H9 (cell line): ENCODE data around the gene S100P. TPM values are rescaled to one million over a fixed set of nuclear protein-coding genes. Genes with fewer than 3 reads are reported as not detected.

Experiments
- DNase-seq: peaks from one replicate; pipeline ENCODE4 v3.0.0-alpha.2; 2017
- H2AFZ ChIP-seq: one replicate; pipeline ENCODE4 v1.6.1; 2013; ENCODE audit warnings: mild to moderate bottlenecking, low read length, control low read depth, moderate library complexity
- H2AK5ac ChIP-seq: 2 replicates; pipeline ENCODE4 v1.6.1; 2013; ENCODE audit warnings: low read length, control low read depth, mixed read lengths; ENCODE audit not compliant: insufficient read length
- H2BK120ac ChIP-seq: one replicate; pipeline ENCODE4 v1.6.1; 2013; ENCODE audit warnings: low read depth, mild to moderate bottlenecking, low read length, control low read depth, inconsistent platforms; ENCODE audit not compliant: poor library complexity, severe bottlenecking
- H2BK12ac ChIP-seq: 2 replicates; pipeline ENCODE4 v1.6.1; 2013; ENCODE audit warnings: low read length, control low read depth, mixed read lengths, low read depth; ENCODE audit not compliant: insufficient read length
- H2BK15ac ChIP-seq: 2 replicates; pipeline ENCODE4 v1.6.1; 2013; ENCODE audit warnings: low read depth, low read length, control low read depth
- H2BK20ac ChIP-seq: one replicate; pipeline ENCODE4 v1.6.1; 2013; ENCODE audit warnings: low read depth, mild to moderate bottlenecking, low read length, control low read depth, inconsistent platforms; ENCODE audit not compliant: poor library complexity, severe bottlenecking
- H2BK5ac ChIP-seq: 2 replicates; pipeline ENCODE4 v1.6.1; 2013; ENCODE audit warnings: low read length, control low read depth, mixed read lengths; ENCODE audit not compliant: insufficient read length
- H3K14ac ChIP-seq: 2 replicates; pipeline ENCODE4 v1.6.1; 2013; ENCODE audit warnings: low read length, control low read depth; ENCODE audit not compliant: insufficient read depth
- H3K18ac ChIP-seq: 2 replicates; pipeline ENCODE4 v1.6.1; 2013; ENCODE audit warnings: low read depth, mild to moderate bottlenecking, mixed read lengths, low read length, control low read depth; ENCODE audit not compliant: insufficient read length
- H3K23ac ChIP-seq: 2 replicates; pipeline ENCODE4 v1.6.1; 2013; ENCODE audit warnings: low read length, control low read depth, mixed read lengths, low read depth; ENCODE audit not compliant: insufficient read length
- H3K23me2 ChIP-seq: 2 replicates; pipeline ENCODE4 v1.6.1; 2013; ENCODE audit warnings: low read depth, mild to moderate bottlenecking, mixed read lengths, low read length, control low read depth; ENCODE audit not compliant: insufficient read length, poor library complexity, severe bottlenecking
- H3K27ac ChIP-seq: 2 replicates; pipeline ENCODE4 v1.5.1; 2013; ENCODE audit warnings: low read length, control low read depth, mixed read lengths, low read depth; ENCODE audit not compliant: insufficient read length
- H3K27me3 ChIP-seq: 2 replicates; pipeline ENCODE4 v1.6.1; 2013; ENCODE audit warnings: low read length, control low read depth, inconsistent platforms; ENCODE audit not compliant: insufficient read depth
- H3K4ac ChIP-seq: 2 replicates; pipeline ENCODE4 v1.6.1; 2013; ENCODE audit warnings: low read depth, mild to moderate bottlenecking, control low read depth, inconsistent platforms, low read length, moderate library complexity
- H3K4me1 ChIP-seq: 2 replicates; pipeline ENCODE4 v1.6.1; 2013; ENCODE audit warnings: low read length, control low read depth, inconsistent platforms; ENCODE audit not compliant: insufficient read depth
- H3K4me2 ChIP-seq: 2 replicates; pipeline ENCODE4 v1.6.1; 2013; ENCODE audit warnings: low read length, control low read depth, mixed read lengths; ENCODE audit not compliant: insufficient read length, insufficient read depth
- H3K56ac ChIP-seq: 2 replicates; pipeline ENCODE4 v1.6.1; 2013; ENCODE audit warnings: low read depth, mild to moderate bottlenecking, mixed read lengths, low read length, control low read depth; ENCODE audit not compliant: insufficient read length
- H3K79me1 ChIP-seq: 2 replicates; pipeline ENCODE4 v1.6.1; 2013; ENCODE audit warnings: low read depth, mild to moderate bottlenecking, moderate library complexity, low read length, control low read depth, inconsistent platforms; ENCODE audit not compliant: insufficient read depth, poor library complexity, severe bottlenecking
- H3K79me2 ChIP-seq: 2 replicates; pipeline ENCODE4 v1.6.1; 2013; ENCODE audit warnings: low read length, control low read depth, inconsistent platforms; ENCODE audit not compliant: insufficient read depth
- H3K9ac ChIP-seq: 2 replicates; pipeline ENCODE4 v1.6.1; 2013; ENCODE audit warnings: low read length, control low read depth, mixed read lengths; ENCODE audit not compliant: insufficient read length; ENCODE audit errors: extremely low read depth
- H3K9me3 ChIP-seq: one replicate; pipeline ENCODE4 v1.6.1; 2013; ENCODE audit warnings: low read depth, low read length, inconsistent platforms; ENCODE audit not compliant: control insufficient read depth
- H3T11ph ChIP-seq: one replicate; pipeline ENCODE4 v1.6.1; 2013; ENCODE audit warnings: mild to moderate bottlenecking, low read length, control low read depth, inconsistent platforms
- H4K20me1 ChIP-seq: one replicate; pipeline ENCODE4 v1.6.1; 2013; ENCODE audit not compliant: control insufficient read depth, insufficient read length, insufficient read depth
- H4K5ac ChIP-seq: 2 replicates; pipeline ENCODE4 v1.6.1; 2013; ENCODE audit warnings: low read depth, mild to moderate bottlenecking, mixed read lengths, low read length, control low read depth; ENCODE audit not compliant: insufficient read length
- H4K8ac ChIP-seq: replicated peaks from 2 replicates; pipeline ENCODE4 v1.6.1; 2013; ENCODE audit warnings: low read length, control low read depth, mixed read lengths, low read depth; ENCODE audit not compliant: insufficient read length
- H4K91ac ChIP-seq: 2 replicates; pipeline ENCODE4 v1.6.1; 2013; ENCODE audit warnings: low read depth, mild to moderate bottlenecking, moderate library complexity, mixed read lengths, low read length, control low read depth; ENCODE audit not compliant: insufficient read length
- H3K27ac Mint-ChIP-seq, 3 experiments: 2 replicates in 2 of 3; 3 replicates in 1 of 3; pipeline ENCODE4 v1.8.0; 2020 to 2021; ENCODE audit warnings: mixed read lengths in 3 of 3, mild to moderate bottlenecking in 1 of 3, moderate library complexity in 1 of 3
- H3K27me3 Mint-ChIP-seq: 2 replicates; pipeline ENCODE4 v1.8.0; 2021; ENCODE audit warnings: low read depth, mild to moderate bottlenecking, moderate library complexity, mixed read lengths
- H3K36me3 Mint-ChIP-seq, 3 experiments: 2 replicates in 2 of 3; 3 replicates in 1 of 3; pipeline ENCODE4 v1.8.0; 2020 to 2021; ENCODE audit warnings: low read depth in 3 of 3, mixed read lengths in 3 of 3; ENCODE audit not compliant: insufficient read depth in 1 of 3
- H3K4me1 Mint-ChIP-seq, 2 experiments: 2 replicates each; pipeline ENCODE4 v1.8.0; 2020; ENCODE audit warnings: mixed read lengths in 2 of 2
- H3K4me3 Mint-ChIP-seq, 2 experiments: 2 replicates in 1 of 2; 3 replicates in 1 of 2; pipeline ENCODE4 v1.8.0; 2020 to 2021; ENCODE audit warnings: mild to moderate bottlenecking in 2 of 2, mixed read lengths in 2 of 2, moderate library complexity in 1 of 2
- H3K9me3 Mint-ChIP-seq, 2 experiments: 2 replicates in 1 of 2; 3 replicates in 1 of 2; pipeline ENCODE4 v1.8.0; 2020; ENCODE audit warnings: mild to moderate bottlenecking in 2 of 2, mixed read lengths in 2 of 2, moderate library complexity in 1 of 2
- WGBS: extraction: QIAGEN DNeasy Blood & Tissue Kit; methylation state at CpG from one replicate; pipeline ENCODE4 v1.1.7; 2013; ENCODE audit warnings: missing lambda C conversion rate, low lambda C conversion rate, mixed read lengths; ENCODE audit not compliant: insufficient read length; ENCODE audit errors: extremely low coverage; 5-methylcytosine and 5-hydroxymethylcytosine counted together
- total RNA-seq: library from RNA; stranded (reverse); gene quantifications from 2 replicates; pipeline ENCODE4 v1.2.1, GENCODE V29; 2021
- TF ChIP-seq, protein P1 (sequence below): fragments of 200-600 bp; sonication (generic); conservative IDR thresholded peaks from 3 replicates; pipeline ENCODE4 v1.8.0; 2021; ENCODE audit warnings: antibody characterized with exemption, mild to moderate bottlenecking

The S100P gene
- total RNA-seq, 1 experiment from 2014 or later, result not detected

DNA sequence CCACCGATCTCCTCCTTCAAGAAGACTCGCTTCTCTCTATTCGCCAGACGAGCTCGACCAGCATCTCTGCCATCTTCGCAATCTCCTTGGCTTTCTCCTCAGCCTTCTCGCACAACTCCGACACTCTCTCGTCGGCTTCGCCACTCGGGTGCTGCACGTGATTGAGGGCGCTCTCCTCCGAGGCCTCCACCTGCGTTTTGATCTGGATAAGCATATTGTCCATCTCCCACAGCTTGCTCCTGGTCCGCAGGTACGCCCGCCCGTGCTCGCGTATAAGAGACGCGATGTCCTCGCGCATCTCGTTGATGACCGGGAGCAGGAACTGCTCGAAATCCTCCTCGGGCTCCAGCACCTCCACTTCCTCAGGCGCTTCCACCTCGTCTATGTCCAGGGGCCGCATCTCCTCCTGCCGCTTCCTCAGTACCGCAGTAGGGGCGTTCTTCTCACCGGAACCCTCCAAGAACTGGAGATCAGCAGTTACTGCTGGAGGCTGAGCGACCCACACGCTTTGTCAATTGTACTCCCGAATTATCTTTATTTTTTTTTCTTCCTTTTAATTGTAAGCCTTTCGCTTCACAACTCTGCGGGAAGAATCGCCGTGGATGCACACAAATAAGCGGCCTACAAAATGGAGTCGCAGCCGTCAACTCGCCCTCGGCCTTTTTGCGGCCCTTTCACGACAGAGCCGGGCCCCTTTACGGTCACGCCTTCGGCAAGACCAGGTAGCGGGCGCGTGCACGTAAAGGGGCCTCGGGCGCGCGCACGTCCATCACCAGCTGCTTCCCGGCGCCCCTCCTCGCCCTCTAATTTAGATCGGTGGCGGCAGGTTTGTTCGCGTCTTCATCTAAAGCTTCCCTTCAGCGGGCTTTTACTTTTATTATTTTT lies 15.8 kb downstream of the S100P start, which contains the start of gene MRFAP1L1:
TSS of gene MRFAP1L1 (minus strand) at position 636 of the 885 bp plus-strand sequence. CDS start at position 400, 236 bp downstream.
- Histone ChIP-seq H3K14ac (peak within 1 kb of the TSS; percentile 79), H4K8ac (peak within 1 kb of the TSS; percentile 89), H3K9me3 (no peaks in the 10 kb centered on the region), H2AFZ (peak within 1 kb of the TSS; percentile 65), H3K27ac (peak within 1 kb of the TSS; percentile 53), H3K79me2 (peaks cover 29% of the 10 kb centered on the region; the same call in 1 of the 2 replicates), H2BK5ac (peak within 1 kb of the TSS; percentile 69), H2BK20ac (no peak within 1 kb of the TSS), H3K4ac (no peak within 1 kb of the TSS), H2BK12ac (peak within 1 kb of the TSS; percentile 64), H3K27me3 (peaks cover 2% of the 10 kb centered on the region; the same call in 1 of the 2 replicates), H3K23ac (no peak within 1 kb of the TSS), H2BK120ac (no peak within 1 kb of the TSS), H2BK15ac (peak within 1 kb of the TSS; percentile 99), H4K91ac (peak within 1 kb of the TSS; percentile 58), H4K5ac (peak within 1 kb of the TSS; percentile 90), H4K20me1 (no peaks in the 10 kb centered on the region), H3K23me2 (peaks cover 12% of the 10 kb centered on the region), H2AK5ac (no peak within 1 kb of the TSS), H3K56ac (no peak within 1 kb of the TSS), H3T11ph (no peak within 1 kb of the TSS), H3K4me1 (peaks cover 8% of the 10 kb centered on the region), H3K79me1 (peaks cover 11% of the 10 kb centered on the region), H3K4me2 (peak within 1 kb of the TSS; percentile 100), H3K18ac (peak within 1 kb of the TSS; percentile 45), H3K9ac (peak within 1 kb of the TSS; percentile 99)
- DNase-seq, result peak; percentile 97
- H3K36me3 Mint-ChIP-seq, result peaks cover 25 to 35% (median 32%) of the 10 kb centered on the region in 3 experiments
- peaks cover 16 to 27% of the 10 kb centered on the region in 2 experiments for H3K4me1 Mint-ChIP-seq
- peak within 1 kb of the TSS; percentile 99 for H3K4me3 Mint-ChIP-seq
- H3K27ac Mint-ChIP-seq, result peak within 1 kb of the TSS; percentile 96 to 99 (median 98)
- TF ChIP-seq, protein P1, sequence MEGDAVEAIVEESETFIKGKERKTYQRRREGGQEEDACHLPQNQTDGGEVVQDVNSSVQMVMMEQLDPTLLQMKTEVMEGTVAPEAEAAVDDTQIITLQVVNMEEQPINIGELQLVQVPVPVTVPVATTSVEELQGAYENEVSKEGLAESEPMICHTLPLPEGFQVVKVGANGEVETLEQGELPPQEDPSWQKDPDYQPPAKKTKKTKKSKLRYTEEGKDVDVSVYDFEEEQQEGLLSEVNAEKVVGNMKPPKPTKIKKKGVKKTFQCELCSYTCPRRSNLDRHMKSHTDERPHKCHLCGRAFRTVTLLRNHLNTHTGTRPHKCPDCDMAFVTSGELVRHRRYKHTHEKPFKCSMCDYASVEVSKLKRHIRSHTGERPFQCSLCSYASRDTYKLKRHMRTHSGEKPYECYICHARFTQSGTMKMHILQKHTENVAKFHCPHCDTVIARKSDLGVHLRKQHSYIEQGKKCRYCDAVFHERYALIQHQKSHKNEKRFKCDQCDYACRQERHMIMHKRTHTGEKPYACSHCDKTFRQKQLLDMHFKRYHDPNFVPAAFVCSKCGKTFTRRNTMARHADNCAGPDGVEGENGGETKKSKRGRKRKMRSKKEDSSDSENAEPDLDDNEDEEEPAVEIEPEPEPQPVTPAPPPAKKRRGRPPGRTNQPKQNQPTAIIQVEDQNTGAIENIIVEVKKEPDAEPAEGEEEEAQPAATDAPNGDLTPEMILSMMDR, result peak; percentile 36; the same call in 2 of the 3 replicates
- H3K9me3 Mint-ChIP-seq, result peaks cover 6 to 7% of the 10 kb centered on the region in 2 experiments; a peak in 4 of 5 replicates
- no CpG with 5 or more reads among the region's 72 CpGs for WGBS
- peaks cover 35% of the 10 kb centered on the region for H3K27me3 Mint-ChIP-seq
